NOMO-1 treated with DMSO at 0.1 percent for 48 hours (cell line): ENCODE measurements around the gene IFITM10.

Experiments
- DNase-seq: peaks from one replicate; lab custom pipeline; 2025; ENCODE audit not compliant: unreplicated experiment; lab: John Stamatoyannopoulos, UW

The IFITM10 gene

DNA sequence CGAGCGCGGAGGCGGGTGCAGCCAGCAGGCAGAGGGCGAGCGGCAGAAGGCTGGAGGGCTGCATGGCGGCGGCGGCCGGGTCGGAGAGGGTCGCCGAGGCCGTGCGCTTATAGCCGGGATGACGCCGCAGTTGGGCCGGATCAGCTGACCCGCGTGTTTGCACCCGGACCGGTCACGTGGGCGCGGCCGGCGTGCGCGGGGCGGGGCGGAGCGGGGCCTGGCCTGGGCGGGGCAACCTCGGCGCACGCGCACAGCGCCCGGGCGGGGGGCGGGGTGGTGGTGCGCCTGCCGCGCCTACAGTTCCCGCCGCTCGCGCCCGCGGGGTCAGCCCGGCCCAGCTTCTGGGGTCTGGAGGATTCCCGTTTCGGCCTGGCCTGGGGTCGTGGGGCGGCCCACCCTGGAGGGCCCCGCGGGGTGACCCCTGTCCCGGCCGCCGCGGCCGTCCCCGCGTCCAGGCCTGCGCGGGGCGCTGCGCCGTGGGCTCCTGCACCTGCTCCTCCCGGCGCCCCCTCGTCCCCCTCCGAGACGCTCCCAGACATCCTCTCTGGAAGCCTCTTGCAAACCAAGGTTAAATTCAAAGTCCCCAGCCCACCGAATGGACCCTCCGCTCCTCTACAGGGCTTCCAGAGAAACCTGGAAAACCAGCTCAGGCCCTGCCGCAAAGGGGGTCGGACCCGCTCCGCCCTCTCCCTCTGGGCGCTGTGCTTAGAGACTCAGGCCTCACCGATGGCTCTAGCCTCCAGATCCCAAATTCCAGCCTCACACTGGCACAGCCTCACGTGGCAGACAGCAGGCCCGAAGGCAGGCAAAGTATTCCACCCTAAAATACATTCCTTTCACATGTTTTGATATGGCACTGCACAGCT, 13.6 kb upstream of the IFITM10 start, which contains the start of gene CTSD:
CTSD (minus strand) TSS at position 132 of the 866 bp plus-strand sequence; CDS start at position 64, 68 bp downstream.
- DNase-seq, result peak; percentile 65

DNA sequence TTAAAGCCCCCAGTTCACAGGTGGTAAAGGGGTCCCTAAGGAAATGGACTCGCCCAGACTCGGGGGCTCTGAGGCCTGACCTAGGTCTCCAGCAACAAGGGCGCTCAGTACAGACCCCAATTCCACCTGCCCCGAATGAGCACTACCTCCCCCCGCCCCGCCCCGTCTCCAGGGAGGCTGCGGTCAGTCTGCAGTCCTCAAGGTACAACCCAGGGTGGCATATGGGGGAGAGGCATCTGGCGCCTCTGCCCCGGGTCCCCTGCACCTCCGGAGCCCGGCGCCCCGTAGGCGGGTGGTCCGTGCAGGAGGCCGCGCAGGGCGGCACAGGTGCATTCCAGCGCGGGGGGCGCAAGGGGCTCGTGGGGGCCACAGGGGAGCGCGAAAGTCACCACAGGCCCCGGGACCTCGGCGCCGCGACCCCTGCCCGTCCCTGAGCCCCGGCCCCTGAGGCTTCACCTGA, 13.0 kb upstream of the IFITM10 start:
- DNase-seq, result no peak

DNA sequence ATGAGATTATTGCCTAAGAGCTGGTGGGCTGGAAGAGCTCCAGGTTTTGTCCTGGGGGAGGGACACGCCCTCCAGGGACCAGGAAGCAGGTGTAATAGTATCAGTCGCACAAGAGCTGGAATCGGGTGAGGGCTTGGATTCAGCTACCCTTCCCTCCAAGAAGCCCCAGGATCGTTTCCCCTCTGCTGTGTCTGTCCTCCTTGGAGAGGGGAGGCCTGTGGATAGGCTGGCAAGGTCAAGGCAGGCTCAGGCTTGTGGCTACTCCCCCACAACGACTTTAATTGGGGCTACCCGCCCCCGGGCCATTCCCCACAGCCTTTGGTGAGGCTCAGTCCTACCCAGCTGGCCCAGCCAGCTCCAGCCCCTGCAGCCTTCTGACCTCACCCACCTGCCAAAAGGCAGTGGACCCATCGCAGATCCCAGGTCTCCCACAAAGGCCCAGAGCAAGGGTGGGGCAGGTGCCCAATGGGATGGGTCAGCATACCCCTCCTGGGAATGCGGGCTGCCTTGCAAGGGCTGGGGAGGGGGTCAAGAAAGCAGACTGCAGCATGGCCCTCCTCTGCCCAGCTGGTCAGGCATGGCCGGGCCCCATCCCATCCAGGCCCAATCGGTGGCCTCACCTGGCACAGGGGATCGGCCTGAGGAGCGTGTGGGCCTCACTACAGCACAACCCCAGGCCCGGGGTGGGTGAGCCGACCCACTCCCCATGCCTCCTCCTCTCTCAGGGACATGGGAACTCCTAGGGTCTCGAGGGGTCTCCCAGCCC, 12.3 kb upstream of the IFITM10 start:
- no peak for DNase-seq

DNA sequence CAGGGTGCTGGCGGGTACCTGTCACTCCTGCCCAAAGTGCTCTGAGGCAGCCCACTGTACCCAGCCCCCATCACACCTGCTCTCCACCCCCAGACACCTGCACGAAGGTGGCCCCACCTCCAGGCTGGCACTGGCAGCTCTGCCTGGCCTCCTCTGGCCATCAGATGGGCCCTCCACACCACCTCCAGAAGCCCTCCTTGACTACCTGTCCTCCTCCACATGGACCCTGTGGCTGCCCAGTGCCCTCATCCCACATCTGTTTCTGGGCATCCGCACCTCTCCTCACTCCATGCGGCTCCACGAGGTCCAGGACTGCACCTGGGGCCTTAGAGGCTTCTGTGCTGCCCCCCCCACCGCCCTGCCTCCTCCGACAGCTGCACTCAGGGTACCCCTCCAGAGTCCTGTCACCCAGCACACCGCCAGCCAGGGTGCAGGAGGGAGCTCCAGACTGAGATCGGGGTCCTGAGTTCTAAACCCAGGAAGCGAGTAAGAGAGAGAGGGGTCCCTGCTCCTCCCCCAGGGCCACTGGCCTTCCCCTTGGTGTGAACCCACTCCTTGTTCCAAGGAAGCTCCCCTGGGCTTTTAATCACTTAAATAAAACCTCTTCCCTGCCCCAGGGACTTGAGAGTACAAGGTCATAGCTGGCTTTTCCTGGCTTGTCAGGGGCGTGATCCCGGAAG, 11.6 kb upstream of the IFITM10 start:
- no peak for DNase-seq

DNA sequence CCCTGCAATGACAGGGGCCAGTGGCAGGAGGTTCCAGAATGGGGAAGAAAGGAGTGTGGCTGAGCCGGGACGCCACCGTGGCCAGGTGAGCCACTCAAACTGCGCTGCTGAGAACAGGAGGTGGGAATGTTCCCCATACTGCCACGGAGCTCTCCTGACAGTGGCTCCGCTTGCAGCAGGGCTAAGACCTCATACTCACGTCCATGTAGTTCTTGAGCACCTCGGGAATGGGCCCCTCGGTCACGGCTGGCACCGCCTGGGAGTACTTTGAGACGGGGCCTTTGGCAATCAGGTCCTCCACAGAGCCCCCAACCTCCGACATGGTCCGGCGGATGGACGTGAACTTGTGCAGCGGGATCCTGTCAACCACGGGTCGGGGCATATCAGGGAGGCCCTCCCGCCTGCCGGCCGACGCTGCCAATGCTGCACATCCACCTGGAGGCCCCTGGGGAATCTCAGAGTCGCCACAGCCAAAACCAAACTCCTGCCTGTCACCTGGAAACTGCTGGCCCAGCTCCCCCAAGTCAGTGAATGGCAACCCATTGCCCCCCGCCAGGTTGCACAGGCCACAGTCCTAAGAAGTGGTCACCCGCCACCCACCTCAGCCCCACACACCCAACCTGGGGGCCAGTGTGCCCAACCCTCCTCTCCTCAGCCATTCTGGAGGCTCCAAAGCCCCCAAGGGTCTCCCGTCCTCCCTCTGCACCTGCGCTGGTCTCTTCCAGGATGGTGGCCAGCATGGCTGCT, 10.9 kb upstream of the IFITM10 start:
- no peak for DNase-seq

DNA sequence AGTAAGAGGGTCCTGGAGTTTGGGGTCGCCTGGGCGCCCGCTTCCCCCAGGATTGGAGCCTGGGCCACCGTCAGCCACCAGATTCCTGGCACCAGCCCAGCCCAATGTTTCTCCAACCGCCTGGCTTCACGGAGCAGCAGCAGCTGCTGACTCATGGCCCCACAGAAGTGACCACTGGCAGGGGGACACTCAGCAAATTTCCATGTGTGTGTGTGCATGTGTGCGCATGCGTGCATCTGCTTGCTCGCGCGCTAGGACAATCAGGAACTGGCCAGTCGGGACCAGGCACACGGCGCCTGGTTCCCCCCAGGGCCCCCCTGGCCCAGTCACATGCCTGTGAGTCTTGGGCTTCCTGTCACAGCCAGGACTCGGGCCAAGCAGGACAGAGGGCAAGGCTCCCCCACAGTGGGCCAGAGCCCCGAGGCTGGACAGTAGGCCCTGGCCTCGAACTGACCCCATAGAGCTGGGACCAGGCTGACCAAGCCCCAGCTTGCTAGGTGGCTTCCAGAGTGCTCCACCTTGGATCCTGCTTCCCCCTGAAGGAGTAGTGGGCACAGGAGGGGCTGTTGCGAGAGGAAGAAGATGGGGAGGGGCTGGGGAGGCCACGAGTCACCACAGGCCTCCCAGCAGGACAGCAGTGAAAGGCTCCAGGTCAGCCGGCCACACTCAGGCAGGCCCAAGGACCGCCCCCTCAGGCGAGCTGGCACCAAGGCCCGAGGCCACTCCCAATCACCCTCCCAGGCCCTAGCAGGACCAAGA, 10.1 kb upstream of the IFITM10 start:
- DNase-seq, result no peak

DNA sequence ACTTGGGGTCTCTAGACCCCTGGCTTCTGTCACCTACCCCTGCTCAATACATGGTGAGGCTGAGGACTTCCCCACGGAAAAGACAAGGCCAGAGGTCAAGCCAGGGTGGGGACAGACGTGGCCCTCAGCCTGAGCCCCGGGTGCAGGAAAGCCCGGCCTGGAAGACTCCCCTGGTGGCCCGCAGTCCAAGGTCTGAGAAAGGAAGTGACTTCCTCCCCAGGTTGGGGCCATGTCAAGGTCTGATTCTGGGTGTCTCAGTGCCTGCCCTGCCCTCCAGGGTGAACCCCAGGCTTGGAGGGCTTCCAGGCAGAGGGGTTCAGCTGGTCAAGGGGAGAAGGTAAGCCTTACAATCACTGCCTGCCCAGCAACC, 9.4 kb upstream of the IFITM10 start:
- no peak for DNase-seq

DNA sequence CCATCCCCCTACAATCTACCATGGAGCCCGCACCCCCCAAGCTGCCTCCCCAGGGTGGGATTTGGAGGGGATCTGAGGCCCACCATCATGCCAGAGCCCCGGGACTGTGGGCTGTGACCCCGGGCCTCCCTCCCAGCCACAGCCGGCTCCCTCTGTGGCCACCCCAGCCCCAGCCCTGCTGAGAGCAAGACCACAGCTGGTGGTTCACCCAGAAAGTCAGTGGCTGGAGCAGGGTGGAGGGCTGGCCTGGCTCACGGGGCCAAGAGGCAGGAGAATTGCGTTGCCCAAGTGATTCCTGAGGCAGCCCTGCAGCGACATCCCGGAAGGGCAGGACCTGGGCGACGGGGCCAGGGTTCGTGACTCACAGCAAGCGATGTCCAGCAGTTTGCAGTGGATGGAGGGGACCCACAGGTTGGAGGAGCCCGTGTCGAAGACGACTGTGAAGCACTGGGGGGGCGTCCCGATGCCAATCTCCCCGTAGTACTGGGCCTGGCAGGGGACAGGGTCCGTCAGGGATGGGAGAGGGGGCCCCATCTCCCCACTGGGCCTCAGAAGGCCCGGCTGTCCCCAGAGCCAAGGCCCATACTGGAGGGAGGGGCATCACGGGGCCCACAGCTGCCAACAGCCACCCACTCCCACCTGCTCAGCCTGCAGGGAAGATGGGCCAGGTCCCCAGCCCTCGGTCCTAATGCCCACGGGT, 8.9 kb upstream of the IFITM10 start:
- DNase-seq, result no peak

DNA sequence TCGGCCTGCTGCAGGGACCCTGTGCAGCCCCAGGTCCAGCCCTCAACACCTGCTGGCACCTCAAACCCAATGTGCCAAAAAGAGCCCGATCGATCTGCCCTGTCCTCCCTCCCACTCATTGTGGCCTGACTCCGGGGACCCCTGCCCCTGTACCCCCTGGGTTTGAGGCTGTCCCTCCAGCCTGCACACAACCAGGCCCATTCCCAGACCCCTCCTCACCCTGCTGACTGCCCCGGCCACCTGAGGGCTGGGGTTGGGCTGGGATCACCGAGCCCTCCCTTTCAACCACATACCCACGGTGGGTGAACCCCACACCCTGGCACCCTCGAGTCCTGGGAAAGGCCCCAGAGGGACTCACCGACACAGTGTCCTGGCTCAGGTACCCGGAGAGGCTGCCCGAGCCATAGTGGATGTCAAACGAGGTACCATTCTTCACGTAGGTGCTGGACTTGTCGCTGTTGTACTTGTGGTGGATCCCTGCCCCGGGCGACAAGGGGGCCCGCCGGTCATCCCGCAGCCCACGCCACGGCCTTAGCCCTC, 8.3 kb upstream of the IFITM10 start:
- DNase-seq, result no peak

DNA sequence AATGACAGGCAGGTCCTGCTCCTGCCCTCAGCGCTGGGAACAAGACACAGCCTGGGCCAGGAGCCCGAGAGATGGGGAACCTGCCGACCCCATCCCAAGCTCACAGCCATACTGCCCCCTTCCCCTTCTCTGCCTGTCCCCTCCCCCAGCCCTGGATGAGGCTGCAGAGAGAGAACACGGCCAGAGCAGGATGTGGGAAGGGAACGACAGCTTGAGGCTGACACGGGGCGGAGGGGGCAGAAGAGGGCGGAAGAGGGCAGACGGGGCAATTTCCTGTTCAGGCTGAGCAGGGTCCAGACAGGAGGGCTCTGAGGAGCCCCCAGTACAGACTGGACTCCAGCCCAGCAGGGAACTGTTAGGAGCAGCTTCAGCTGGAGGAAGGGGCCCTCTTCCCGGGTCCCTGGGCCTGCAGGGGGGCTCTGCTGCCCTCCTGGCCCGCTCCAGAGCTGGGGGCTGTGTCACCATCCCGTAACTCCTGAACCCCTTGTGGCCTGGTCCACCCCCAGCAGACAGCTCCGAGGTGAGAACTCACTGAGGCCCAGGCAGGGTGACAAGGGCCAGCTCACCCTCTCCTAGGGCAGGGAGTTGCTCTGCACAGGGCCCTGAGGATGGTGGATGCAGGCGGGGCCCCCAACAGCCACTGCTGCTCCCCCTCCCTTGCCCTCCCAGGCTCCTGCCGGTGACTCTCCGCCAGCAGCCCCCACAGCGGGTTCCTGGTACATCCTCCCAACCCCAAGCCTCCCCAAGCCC, 7.6 kb upstream of the IFITM10 start:
- peak; percentile 24 for DNase-seq

DNA sequence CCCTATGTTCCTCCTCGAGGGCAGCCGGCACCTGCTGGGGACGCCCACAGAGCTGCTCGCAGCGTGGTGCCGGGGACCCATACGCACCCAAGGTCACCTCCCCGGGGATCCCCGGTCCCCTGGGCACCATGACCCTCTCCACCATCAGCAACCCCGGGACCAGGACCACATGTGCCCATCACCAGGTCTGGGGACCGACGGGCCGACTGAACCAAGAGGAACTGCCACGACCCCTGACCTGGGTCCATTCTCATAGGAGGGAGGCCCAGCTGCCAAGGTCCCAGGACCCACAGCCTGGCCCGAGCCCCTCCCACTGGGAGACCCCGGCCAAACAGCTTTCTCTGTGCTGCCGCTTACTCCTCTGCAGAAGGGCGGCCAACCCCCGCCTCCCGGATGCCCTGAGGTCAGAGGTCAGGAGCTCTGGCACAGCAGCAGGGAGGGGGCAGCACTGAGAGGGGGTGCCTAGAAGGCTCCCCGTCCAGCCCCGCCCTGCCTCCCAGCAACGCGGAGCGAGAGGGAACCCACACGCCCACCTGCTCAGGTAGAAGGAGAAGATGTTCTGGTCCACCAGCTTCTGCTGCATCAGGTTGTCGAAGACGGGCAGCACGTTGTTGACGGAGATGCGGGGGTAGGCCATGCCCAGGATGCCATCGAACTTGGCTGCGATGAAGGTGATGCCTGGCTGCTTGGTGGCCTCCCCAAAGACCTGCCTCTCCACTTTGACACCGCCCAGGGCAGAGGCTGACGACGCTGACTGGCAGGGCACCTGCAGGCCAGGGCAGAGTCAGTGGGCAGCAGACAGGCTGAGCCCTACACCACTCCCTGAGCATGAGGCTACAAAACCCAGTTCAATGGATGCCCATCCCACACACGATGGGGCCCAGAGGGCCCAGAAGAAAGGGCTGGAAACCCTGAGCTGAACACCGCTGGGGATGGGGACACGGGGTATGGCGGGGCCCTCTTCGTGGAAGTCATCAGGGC, 6.7 kb upstream of the IFITM10 start:
- DNase-seq, result no peak

DNA sequence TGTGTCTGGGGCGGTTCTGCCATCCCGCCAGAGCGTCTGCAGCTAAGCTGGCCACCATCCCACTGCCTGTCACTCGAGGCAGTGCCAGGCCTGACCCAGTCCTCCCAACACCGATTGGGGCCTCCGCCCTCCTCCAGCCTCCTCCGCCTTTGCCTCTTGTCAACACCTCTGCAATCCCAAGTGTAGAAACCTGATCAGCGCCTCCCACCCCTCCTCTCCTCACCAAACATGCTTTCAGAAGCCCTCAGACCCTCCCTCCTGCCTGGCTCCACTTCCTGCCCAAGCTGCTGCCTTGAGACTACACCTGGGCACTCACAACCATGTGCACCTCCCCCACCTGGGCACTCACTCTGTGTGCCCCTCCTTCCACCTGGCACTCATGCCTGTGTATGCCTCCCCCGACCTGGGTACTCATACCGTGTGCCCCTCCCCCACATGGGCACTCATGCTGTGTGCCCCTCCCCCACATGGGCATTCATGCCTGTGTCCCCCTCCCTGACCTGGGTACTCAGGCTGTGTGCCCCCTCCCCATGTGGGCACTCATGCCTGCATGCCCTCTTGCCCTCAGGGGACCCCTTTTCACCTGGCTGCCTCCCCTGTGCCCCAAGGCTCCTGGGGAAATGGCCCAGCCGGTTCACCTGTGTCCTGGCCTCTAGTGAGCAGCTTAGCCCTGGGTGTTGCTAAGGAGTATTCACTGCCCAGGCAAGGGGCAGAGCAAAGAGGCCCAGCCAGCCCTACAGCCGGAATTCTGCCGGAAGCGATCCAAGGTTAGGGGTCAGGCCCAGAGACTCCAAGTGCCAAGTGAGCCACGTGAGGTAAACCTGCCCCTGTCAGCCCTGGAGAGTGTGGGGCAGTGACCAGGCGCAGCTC, 5.5 kb upstream of the IFITM10 start:
- DNase-seq, result no peak

DNA sequence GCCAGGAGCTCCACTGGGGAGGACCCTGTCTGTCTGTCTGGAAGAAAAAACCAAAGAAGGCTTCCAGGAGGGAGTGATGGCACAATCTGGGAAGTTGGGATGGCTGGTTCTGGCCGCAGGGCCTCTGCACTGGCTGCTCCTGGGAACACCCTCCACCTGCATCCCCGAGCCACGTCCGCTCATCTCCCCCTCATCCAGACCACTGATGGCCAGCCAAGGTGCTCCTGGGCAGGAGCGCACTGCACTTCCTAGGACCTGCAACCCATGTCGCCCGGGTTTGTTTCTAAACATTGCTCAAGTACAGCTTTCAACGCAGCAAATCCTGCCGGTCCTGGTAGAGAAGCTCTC, 4.9 kb upstream of the IFITM10 start:
- no peak for DNase-seq

DNA sequence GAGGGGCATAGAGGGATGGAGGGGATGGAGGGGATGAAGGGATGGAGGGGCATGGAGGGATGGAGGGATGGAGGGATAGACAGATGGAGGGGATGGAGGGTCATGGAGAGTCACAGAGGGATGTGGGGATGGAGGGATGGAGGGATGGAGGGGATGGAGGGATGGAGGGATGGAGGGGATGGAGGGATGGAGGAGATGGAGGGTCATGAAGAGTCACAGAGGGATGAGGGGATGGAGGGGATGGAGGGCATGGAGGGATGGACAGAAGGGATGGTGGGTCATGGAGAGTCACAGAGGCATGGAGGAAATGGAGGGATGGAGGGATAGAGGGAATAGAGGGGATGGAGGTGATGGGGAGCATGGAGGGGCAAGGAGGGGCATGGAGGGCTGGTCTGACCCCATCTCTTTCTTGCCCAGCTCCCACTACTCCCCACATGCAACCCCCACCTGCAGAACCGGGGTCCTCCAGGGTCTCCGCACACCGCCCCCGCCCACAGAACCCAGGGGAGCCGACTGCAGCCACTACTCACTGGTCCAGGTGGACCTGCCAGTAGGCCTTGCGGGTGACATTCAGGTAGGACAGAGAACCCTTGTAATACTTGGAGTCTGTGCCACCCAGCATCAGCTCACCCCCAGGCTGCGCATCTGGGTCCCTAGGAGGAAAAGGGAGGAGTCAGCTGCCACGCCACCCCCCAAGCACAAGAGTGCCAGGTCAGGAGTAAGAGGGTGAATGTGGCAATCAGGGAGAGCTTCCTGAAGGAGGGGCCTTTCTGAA, 4.2 kb upstream of the IFITM10 start:
- no peak for DNase-seq

DNA sequence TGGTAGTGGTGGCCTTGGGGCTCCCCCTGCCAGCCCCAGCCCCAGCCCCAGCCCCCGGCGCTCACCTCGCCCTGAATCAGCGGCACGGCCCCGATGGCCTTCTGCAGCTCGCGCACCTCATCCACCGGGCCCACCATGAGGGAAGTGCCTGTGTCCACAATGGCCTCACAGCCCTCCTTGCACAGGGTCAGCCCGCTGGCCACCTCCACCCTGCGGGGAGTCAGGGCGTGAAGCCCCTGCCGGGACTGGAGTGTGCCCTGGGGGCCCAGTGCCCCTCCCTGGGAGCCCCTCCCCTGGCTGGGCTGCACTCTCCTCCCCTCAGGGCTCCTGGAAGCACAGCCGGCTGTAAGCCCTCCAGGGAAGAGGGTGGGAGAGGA, 3.5 kb upstream of the IFITM10 start:
- no peak for DNase-seq
